Activated naive CD4-positive, alpha-beta T cell treated with anti-CD3 and anti-CD28 coated beads, Interleukin-2, amount 50 U/mL, for 16 hours (primary cell): Measurements from ENCODE around the gene PEDS1.
"Not testable (repeated sequence)": the region's sequence is repeated elsewhere in the genome, so short reads cannot be mapped to it uniquely, and the experiment has no call there.

ENCODE experiments used
- DNase-seq: peaks from one replicate; pipeline ENCODE4 v3.0.0-alpha.2; 2020

The PEDS1 gene

GRCh38 chr20:50111120-50111828, 42.2 kb downstream of the PEDS1 start:
- DNase-seq = peak; percentile 35

- no peak for DNase-seq
These were observed 43.1 kb downstream of the PEDS1 start for GRCh38 chr20:50110141-50111047.

GRCh38 chr20:50108556-50109235, 44.8 kb downstream of the PEDS1 start:
- no peak for DNase-seq

- DNase-seq = no peak
These were observed 45.7 kb downstream of the PEDS1 start for GRCh38 chr20:50107796-50108331.

- no peak for DNase-seq
These were observed 46.4 kb downstream of the PEDS1 start for GRCh38 chr20:50107086-50107660.

- DNase-seq = not testable (repeated sequence)
These were observed 46.9 kb downstream of the PEDS1 start for GRCh38 chr20:50106669-50107068.
